Stimulated activated CD4-positive, alpha-beta T cell treated with anti-CD3 and anti-CD28 coated beads, Interleukin-4, amount 100 ng/mL, for 24 hours (primary cell): ENCODE results near the gene SNRPA1.
A peak's percentile ranks its signal among the peaks of the same experiment; 100 is the strongest.

ENCODE experiments used
- DNase-seq: peaks from one replicate; pipeline ENCODE4 v3.0.0-alpha.2; 2020

The SNRPA1 gene

GRCh38 chr15:101294731-101295606, at the start of gene SNRPA1:
TSS of gene SNRPA1 (minus strand) at chr15:101295248. CDS start at chr15:101295178, 70 bp downstream.
- peak; percentile 98 for DNase-seq

DNA sequence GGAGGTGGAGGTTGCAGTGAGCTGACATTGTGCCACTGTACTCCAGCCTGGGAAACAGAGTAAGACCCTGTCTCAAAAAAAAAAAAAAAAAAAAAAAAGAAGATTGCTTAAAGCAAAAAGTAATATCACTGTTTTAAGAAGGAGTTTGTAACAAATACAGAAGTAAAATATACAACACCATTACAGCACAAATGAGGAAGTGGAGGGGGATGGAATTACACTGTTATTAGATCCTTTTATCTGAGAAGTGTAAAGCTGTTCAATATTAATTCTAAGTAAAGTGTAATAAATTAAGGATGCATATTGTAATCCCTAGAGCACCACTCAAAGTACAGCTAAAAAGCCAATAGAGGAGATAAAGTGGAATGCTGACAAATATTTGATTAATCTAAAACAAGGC, 47.0 kb upstream of the SNRPA1 start:
- DNase-seq: no peak

- no peak for DNase-seq
These were observed 43.5 kb upstream of the SNRPA1 start for GRCh38 chr15:101338502-101339057.

- DNase-seq: no peak
These were observed 42.9 kb upstream of the SNRPA1 start for GRCh38 chr15:101337976-101338375.

DNA sequence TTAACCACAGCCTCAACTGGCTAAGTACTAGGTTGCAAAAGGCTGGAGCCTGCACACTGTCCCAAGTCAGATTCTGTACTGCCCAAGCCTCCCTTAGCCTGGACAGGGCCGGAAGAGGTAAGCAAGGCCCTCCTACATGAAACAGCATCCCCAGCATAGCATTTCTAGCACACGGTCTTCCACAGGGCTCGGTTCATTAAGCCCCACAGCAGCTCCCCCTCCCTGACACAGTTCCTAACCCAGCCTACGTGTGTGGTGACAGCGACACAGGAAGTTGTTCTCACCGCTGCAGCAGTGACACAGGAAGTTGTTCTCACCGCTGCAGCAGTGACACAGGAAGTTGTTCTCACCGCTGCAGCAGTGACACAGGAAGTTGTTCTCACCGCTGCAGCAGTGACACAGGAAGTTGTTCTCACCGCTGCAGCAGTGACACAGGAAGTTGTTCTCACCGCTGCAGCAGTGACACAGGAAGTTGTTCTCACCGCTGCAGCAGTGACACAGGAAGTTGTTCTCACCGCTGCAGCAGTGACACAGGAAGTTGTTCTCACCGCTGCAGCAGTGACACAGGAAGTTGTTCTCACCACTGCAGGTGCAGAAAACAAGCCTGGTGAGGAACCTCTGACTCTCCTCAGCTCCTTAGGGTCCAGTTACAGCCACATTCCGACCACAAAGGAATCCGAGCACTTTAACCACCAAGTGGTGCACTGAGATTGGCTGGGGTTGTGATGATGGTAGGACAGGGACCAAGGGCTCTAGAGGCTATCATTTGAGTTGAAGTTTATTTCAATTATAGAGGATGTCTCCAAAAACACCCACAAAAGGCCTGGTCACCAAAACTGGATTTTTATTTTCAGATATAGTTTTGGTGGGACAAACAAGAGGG, 39.1 kb upstream of the SNRPA1 start:
- DNase-seq: peak; percentile 64

GRCh38 chr15:101332061-101332467, 37.0 kb upstream of the SNRPA1 start:
- DNase-seq: no peak

- no peak for DNase-seq
These were observed 34.9 kb upstream of the SNRPA1 start for GRCh38 chr15:101329867-101330380.

DNA sequence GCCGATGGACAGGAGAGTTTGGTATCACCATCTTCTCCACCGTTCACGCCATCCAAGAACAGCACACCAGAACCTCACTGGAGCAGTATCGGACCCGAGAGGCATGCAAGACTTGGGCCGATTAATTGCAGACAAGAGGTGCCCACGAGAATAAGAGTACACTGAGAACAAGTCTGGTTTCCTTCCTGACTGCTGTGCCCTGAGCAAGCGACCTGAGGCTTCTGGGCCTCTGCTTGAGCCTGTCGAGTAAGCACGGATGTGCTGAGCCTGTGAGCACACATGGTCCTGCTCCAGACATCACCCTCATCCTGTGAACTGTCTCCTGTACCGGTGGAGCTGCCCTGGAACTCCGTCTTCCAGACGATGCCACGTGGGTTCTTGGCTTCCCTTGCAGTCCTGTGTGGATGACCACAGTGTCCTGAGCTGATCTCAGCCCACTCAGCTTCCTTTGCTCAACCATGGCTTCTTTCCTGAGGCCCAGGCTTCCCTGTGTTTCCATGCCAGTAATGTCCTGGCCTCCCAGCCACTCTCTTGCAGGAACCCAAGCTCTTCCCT, 34.3 kb upstream of the SNRPA1 start:
- DNase-seq: no peak

DNA sequence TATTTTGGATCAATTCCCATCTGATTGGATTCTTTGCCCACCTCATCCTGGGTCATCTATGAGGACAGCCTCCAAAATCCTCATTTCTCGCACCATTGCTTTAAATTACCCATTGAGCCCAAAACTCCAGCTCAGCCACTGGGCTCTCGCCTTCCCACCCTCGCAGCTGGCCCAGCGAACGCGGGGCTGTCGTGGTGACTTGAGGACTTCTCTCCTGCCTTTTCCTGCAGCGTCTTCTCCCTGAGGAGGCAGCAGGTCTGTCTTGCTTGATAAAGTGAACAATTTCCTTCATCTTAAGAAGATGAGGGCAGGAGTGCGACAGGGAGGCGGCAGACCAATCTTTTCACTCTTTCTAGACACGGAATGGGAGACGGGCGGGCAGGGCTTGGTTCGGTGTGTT, 33.0 kb upstream of the SNRPA1 start:
- DNase-seq: no peak

DNA sequence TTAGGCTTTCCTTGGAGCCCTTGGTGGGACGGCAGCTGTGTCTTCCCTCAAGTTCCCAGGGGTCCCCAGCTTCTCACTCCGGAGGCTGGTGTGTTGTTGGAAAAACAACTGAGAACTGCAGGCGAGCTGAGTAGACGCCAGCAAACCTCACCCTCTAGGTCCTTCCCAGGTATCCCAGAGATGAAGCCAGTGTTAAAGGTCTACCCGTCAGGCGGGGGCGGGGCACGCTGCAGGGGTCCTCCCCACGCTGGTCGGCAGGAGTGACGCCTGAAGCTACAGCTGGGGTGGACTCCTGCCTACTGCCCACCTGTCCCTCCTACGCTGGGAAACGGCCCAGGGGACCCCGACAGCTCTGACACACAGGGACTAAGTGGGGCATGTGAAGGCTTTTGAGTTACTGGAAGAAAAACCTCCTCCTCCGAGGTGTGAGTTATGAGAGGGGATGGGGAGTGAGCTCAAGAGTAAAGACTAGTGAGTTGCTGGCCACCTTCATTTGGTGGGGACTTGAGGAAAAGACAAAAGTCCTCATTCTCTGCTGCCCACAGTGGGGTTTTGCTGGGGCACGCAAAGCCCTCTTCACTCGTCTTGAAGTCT, 32.2 kb upstream of the SNRPA1 start:
- no peak for DNase-seq

- no peak for DNase-seq
These were observed 31.6 kb upstream of the SNRPA1 start for GRCh38 chr15:101326462-101327146.

GRCh38 chr15:101326026-101326315, 30.9 kb upstream of the SNRPA1 start:
- DNase-seq: no peak

- no peak for DNase-seq
These were observed 30.4 kb upstream of the SNRPA1 start for GRCh38 chr15:101325263-101326025.

DNA sequence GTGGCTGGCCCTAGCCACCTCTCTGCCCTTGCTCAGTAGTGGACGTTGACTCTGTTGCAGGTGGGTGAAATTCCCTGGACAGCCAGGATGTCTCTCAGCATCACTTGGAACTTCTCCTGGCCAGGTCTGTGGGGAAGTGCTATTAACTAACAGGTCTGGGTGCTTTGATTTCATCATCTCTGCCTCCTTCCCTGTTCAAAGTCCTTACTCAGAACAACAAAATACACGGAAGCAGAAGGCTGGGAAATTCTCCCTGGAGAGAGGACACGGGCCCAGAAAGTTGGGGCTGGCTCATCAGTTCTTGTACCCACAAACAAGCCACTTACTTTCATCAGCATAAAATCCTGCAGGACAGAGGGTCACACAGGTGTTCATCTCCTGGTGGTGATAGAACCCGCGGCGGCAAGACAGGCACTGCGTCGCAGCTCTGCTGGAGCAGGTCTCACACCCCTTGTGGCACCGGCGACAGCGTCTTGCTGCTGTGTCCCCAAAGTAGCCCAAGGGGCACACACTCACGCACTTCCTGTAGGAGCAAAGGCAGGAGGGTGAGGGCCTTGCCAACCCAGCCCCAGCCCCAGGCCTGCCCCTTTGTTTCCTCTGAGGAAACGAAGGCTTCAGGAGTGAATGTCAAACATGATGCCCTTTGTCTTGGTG, 29.6 kb upstream of the SNRPA1 start:
- no peak for DNase-seq

- DNase-seq: no peak
These were observed 28.9 kb upstream of the SNRPA1 start for GRCh38 chr15:101323793-101324523.

DNA sequence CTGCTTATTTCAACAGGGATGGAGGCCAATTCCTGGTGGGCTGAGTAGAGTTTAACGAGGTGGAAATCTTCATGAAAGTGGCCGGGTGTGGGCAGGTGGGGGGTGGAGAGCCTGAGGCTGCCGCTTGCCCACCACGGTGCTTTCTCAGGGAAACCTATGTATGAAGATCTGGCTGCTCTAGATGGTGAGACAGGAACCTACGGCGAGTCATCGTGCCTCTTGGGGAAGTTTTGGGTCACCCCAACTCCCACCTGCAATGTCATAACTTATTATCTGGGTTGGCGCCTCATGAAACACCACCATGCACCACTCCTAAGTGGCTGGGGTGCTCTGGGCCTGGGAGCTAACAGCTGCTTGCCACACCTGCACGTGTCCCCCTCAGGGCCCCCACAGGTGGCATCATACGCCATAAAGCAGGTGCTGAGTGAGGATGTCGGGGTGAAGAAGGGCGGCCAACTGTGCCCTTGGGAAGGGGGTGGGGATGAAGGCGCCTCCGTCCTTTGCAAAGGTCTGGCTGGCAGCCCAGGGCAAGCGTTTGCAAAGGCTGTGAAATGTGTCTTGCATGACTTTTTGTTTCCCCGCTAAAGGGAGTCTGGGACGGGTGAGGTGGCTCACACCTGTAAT, 27.9 kb upstream of the SNRPA1 start:
- no peak for DNase-seq

GRCh38 chr15:101322016-101322695, 27.1 kb upstream of the SNRPA1 start:
- no peak for DNase-seq

GRCh38 chr15:101320501-101321052, 25.5 kb upstream of the SNRPA1 start:
- peak; percentile 54 for DNase-seq

- no peak for DNase-seq
These were observed 23.8 kb upstream of the SNRPA1 start for GRCh38 chr15:101318839-101319238.
